Activated naive CD4-positive, alpha-beta T cell treated with anti-CD3 and anti-CD28 coated beads, Interleukin-2, amount 10 ng/mL, durations not matched to agents 7 days and 5 days (primary cell): Measurements from ENCODE around the gene SLC25A23.
"Not testable (repeated sequence)": the region's sequence is repeated elsewhere in the genome, so short reads cannot be mapped to it uniquely, and the experiment has no call there.

Experiments used
- CTCF ChIA-PET: fragments of 350-600 bp; sonication (Branson Sonifier 250); formaldehyde crosslinking; loops from one replicate; lab custom pipeline; 2021; ENCODE audit warnings: antibody characterized with exemption; lab: Charles Lee
- DNase-seq: peaks from one replicate; pipeline ENCODE4 v3.0.0-alpha.2; 2020
- H3K27ac Mint-ChIP-seq: one replicate; pipeline ENCODE4 v1.8.0; 2021; ENCODE audit warnings: mild to moderate bottlenecking, moderate library complexity, mixed read lengths
- H3K27me3 Mint-ChIP-seq: one replicate; pipeline ENCODE4 v1.8.0; 2021; ENCODE audit warnings: mild to moderate bottlenecking, mixed read lengths
- H3K36me3 Mint-ChIP-seq: one replicate; pipeline ENCODE4 v1.8.0; 2021; ENCODE audit warnings: mixed read lengths
- H3K4me1 Mint-ChIP-seq: one replicate; pipeline ENCODE4 v1.8.0; 2021; ENCODE audit warnings: mixed read lengths
- H3K4me3 Mint-ChIP-seq: one replicate; pipeline ENCODE4 v1.8.0; 2021; ENCODE audit warnings: mild to moderate bottlenecking, moderate library complexity, mixed read lengths
- H3K9me3 Mint-ChIP-seq: one replicate; pipeline ENCODE4 v1.8.0; 2021; ENCODE audit warnings: mixed read lengths

SLC25A23 gene

DNA sequence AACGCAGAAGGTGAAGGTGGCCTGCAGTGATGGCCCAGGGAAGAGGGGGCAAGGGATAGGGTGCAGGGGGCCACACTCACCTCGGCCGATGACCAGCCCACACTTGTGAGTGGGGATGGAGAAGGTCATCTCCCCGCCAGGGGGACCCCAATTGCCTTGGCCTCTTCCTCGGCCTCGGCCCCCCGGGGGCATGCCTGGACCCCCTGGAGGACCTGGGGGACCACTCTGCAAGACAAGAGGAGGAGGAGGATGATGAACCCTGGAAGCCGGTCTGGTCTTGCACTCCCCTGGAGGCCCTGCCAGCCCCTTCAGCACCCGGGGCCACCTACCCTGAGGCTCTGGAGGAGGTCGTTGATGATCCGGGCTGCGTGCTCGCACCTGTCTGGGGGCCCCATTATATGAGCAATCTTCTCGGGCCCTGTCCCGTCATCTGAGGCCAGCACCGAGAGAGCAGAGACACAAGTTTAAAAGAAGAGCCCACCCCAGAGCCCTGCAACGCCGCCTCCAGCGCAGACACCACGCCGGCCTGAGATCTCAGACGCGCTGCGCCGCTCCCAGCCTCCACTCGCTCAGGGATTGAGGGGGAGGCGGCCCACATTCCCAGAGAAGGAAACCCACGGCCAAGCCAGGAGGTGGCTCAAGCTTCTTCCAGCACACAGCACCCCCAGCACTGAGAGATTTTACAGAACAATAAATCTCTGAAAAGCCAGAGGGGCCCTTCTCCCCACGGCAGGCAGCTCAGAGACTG, 42.8 kb downstream of the SLC25A23 start:
- no peak overlapping the region for H3K27ac Mint-ChIP-seq
- H3K4me3 Mint-ChIP-seq, result no peak overlapping the region
- CTCF ChIA-PET, result no interaction called here
- H3K36me3 Mint-ChIP-seq, result peaks cover 37% of the 10 kb centered on the region
- DNase-seq, result no peak
- H3K27me3 Mint-ChIP-seq, result no peaks in the 10 kb centered on the region
- H3K4me1 Mint-ChIP-seq, result peaks cover 1% of the 10 kb centered on the region
- H3K9me3 Mint-ChIP-seq, result no peaks in the 10 kb centered on the region

DNA sequence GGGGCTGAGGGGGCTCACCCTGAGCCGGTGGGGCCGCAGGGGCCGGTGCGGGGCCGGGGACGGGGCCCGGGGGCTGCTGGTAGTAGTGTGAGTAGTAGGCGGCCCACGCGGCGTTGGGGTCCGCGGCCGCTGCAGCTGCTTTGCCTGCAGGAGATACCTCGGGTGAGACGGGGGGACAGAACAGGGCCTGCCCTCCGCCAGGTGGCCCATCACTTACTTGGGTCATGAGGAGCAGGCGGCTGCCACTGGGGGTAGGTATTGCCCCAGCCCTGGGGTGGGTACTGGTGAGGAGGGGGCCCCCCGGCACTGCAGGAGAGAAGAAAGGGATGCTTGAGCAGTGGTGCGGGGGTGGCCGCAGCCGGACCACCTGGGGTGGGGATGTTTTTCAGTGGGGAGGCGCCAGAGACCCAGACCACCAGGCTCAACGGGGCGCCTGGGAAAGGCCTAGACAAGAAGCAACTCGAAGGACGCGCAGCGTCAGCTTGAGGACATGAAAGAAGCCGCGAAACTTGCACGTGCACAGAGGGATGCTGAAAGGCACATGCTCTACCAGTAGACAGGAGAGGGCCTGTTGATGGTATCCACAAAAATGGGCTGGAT, 43.9 kb downstream of the SLC25A23 start:
- Mint-ChIP-seq H3K36me3 (peaks cover 33% of the 10 kb centered on the region), H3K4me1 (no peaks in the 10 kb centered on the region), H3K9me3 (no peaks in the 10 kb centered on the region), H3K27ac (no peak overlapping the region), H3K27me3 (no peaks in the 10 kb centered on the region), H3K4me3 (no peak overlapping the region)
- DNase-seq, result no peak
- CTCF ChIA-PET, result no interaction called here

DNA sequence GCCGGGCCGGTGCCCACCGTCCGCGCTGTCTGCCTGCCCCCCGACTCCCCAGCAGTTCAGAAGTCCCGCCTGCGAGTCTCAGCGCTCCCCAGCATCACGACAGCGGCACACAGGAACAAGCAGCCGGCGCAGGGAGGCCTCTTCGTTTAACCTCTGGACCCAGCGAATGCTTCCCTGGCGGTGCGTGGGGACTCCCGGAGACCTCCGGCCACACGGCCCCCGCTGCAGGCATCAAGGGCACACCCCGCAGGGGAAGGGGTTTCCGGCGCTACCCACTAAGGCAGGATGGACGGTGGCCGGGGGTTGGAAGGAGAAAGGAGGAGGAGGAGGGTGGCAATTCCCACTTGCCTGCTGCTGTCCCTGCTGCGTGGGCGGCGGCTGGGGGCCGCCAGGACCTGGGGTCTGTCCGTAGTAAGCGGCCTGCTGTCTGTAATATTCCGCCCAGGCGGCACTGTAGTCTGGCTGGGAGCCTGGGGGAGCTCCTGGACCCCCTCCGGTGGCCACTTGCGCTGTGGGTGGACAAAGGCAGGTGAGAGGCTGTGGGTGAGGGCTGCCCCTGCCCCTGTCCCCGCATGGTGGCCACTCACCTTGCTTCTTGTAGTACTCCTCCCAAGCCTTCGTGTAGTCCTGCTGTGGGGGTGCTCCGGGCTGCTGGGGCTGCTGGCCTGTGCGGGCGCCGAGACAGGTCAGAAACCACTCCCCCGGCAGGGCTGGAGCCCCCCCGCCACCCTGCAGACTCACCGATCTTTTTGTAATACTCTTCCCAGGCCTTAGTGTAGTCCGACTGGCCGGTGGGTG, 44.6 kb downstream of the SLC25A23 start:
- CTCF ChIA-PET, result no interaction called here
- Mint-ChIP-seq H3K4me1 (no peaks in the 10 kb centered on the region), H3K27me3 (no peaks in the 10 kb centered on the region), H3K27ac (no peak overlapping the region), H3K4me3 (no peak overlapping the region), H3K9me3 (no peaks in the 10 kb centered on the region), H3K36me3 (peaks cover 26% of the 10 kb centered on the region)
- no peak for DNase-seq

DNA sequence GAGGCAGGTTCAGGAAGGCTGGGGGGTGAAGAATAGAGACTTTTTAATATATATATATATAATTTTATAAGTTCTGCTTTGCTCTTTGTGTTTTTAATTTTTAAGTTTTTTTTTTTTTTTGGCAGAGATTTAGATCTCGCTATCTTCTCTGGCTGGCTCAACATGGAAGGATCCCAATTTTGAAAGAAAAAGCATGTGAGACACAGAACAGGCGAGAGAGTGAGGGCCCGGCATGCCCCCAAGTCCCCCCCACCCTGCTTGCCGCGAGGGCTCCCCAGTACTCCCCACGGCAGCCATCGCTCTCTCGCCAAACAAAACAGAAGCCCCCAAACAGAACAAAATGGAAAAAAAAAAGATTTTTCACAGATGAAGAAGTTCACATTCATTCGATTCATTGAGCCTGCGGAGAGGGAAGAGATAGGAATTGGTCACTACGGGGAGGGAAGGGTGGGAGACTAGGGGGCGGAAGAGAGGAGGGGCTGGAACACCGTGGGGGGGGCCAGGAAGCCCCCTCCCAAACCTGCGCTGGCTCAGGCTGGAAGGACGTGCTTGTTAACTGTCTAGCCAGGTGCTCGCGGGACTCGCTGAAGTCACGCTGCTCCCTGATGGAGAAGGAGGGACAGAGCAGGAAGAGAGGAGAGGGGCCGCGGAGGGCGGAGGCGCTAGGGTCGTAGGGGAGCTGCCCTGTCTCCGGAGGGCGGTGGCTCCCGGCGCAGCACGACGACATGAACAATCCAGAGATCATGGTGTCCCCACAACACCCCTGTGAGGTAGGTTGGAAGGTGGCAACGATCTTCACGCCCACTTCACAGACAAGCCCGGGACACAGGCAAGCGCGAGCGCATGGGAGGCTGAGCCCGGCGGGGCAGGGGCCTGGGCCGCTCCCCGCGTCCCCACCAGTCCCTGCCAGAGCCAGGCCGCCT, 45.6 kb downstream of the SLC25A23 start:
- CTCF ChIA-PET, result no interaction called here
- Mint-ChIP-seq H3K4me1 (no peaks in the 10 kb centered on the region), H3K36me3 (peaks cover 21% of the 10 kb centered on the region)

DNA sequence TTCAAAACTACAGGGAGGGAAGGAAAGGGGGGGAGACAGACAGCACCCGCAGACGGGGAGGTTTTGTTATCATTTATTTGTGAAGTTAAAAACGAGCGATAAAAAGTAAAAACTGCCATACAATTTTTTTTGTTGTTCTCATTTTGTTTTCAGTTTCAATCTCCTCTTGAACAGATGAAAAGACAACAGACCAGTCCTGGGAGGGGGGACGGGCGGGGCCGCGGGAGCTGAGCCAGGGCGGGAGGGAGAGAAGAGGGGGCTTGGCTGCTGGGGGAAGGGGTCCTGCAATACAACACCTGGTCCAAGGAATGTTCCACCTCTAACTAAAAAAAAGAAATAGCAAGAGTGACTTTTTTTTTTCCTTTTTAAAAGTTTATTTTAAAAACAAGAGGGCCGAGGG, 46.3 kb downstream of the SLC25A23 start:
- no peak for DNase-seq
- CTCF ChIA-PET, result no interaction called here

More for the DNA sequence above, 45.6 kb downstream of the SLC25A23 start:
- H3K27ac Mint-ChIP-seq, result no peak overlapping the region
- DNase-seq, result no peak
- no peaks in the 10 kb centered on the region for H3K9me3 Mint-ChIP-seq
- H3K4me3 Mint-ChIP-seq, result no peak overlapping the region
- H3K27me3 Mint-ChIP-seq, result no peaks in the 10 kb centered on the region

DNA sequence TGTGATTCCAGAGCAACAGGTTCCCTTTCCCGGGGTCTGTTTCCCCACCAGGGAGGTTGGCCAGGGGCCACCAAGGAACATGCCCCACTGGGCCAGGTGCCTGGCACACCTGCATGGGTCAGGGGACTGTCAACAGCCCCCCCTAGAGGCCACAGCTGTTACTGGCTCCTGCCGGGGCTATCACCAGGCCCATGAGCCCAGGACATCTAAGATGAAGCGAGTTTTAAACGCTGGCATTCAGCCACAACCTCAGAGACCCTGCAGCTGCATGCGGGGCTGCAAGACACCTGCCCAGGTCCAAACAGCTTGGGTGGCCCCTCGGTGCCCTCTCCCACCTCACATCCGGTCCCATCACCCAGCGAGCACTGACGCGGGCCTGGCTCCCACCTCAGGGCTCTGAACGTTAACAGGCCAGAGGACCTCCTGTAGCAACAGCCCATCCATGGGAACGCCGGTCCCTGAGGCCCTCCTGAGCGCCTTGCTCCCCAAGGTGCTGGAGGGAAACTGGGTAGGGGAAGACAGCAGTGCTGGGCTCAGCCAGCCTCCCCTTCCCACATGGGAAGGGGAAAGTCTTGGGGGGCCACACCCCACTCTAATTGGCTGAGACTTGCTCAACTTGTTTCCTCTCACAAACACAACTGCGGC, 47.0 kb downstream of the SLC25A23 start:
- peaks cover 16% of the 10 kb centered on the region for H3K36me3 Mint-ChIP-seq
- CTCF ChIA-PET, result no interaction called here
- no peak overlapping the region for H3K4me3 Mint-ChIP-seq
- H3K27ac Mint-ChIP-seq, result no peak overlapping the region
- H3K4me1 Mint-ChIP-seq, result no peaks in the 10 kb centered on the region
- no peaks in the 10 kb centered on the region for H3K27me3 Mint-ChIP-seq
- H3K9me3 Mint-ChIP-seq, result no peaks in the 10 kb centered on the region
- peak; percentile 62 for DNase-seq

More for the DNA sequence above, 46.3 kb downstream of the SLC25A23 start:
- no peaks in the 10 kb centered on the region for H3K27me3 Mint-ChIP-seq
- peaks cover 18% of the 10 kb centered on the region for H3K36me3 Mint-ChIP-seq
- no peak overlapping the region for H3K4me3 Mint-ChIP-seq
- H3K9me3 Mint-ChIP-seq, result no peaks in the 10 kb centered on the region
- no peaks in the 10 kb centered on the region for H3K4me1 Mint-ChIP-seq
- no peak overlapping the region for H3K27ac Mint-ChIP-seq

DNA sequence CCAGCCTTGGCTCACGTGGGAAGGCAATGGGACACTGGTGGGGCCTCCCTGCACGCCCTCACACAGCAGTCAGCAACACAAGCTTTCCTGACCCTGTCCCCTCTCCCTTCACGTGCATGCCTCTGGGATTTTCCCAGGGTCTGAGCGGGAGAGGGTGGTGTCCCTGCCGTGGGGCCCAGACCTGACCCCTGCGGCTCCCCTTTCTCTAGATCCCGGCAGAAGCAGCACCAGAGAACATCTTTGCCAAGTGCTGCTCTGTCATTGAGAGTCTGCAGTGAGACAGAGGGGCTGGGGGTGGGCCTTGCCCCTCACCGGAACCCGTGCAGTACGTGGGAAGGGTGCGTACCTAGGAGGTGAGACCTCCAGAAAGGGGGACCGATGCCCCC, 47.5 kb downstream of the SLC25A23 start:
- Mint-ChIP-seq H3K36me3 (peaks cover 16% of the 10 kb centered on the region), H3K27ac (no peak overlapping the region), H3K27me3 (no peaks in the 10 kb centered on the region), H3K4me3 (no peak overlapping the region), H3K4me1 (no peaks in the 10 kb centered on the region), H3K9me3 (no peaks in the 10 kb centered on the region)
- DNase-seq, result no peak
- CTCF ChIA-PET, result no interaction called here

DNA sequence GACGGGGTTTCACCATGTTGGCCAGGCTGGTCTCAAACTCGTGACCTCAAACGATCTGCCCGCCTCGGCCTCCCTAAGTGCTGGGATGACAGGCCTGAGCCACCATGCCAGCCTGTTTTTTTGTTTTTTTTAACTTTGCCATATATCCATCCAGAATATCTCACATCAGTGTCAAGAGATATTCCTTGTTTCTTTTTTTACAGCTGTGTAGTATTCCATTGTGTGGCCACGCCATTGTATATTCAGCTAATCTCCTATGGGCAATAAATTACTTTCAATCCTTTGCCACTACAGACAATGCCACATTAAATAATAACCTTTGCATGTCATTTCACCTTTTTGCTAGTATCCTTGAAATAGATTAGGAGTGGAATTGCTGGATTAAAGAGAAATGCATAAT, 50.2 kb downstream of the SLC25A23 start:
- H3K27ac Mint-ChIP-seq, result no peak overlapping the region
- no peak for DNase-seq
- CTCF ChIA-PET, result no interaction called here
- no peaks in the 10 kb centered on the region for H3K4me1 Mint-ChIP-seq
- H3K4me3 Mint-ChIP-seq, result no peak overlapping the region
- no peaks in the 10 kb centered on the region for H3K27me3 Mint-ChIP-seq
- peaks cover 7% of the 10 kb centered on the region for H3K36me3 Mint-ChIP-seq
- H3K9me3 Mint-ChIP-seq, result no peaks in the 10 kb centered on the region

DNA sequence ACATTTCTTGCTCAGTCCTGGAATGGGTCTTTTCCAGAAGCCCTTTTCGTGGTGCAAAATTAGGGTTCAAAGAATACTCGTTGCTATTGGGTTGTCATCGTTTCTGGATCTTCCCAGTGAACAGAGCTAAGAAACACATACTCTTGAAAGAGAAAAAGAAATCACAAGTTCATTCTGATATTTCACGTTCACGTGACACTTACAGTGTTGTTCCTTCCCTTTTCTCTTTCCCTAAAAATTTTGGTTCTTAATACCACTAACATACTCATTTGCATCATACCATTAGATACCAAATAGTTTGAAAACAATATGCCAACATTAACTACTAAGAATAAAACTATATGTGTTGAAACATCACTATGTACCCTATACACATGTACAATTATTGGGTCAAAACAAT, 53.2 kb downstream of the SLC25A23 start:
- no peak for DNase-seq
- H3K4me1 Mint-ChIP-seq, result no peaks in the 10 kb centered on the region
- no peaks in the 10 kb centered on the region for H3K9me3 Mint-ChIP-seq
- H3K36me3 Mint-ChIP-seq, result no peaks in the 10 kb centered on the region
- H3K27ac Mint-ChIP-seq, result no peak overlapping the region
- H3K4me3 Mint-ChIP-seq, result no peak overlapping the region
- CTCF ChIA-PET, result interaction anchor here (0.9 kb wide), 1 partner anchor 19 kb away, joined by 3 read pairs; no protein-coding TSS in a partner anchor
- H3K27me3 Mint-ChIP-seq, result no peaks in the 10 kb centered on the region

DNA sequence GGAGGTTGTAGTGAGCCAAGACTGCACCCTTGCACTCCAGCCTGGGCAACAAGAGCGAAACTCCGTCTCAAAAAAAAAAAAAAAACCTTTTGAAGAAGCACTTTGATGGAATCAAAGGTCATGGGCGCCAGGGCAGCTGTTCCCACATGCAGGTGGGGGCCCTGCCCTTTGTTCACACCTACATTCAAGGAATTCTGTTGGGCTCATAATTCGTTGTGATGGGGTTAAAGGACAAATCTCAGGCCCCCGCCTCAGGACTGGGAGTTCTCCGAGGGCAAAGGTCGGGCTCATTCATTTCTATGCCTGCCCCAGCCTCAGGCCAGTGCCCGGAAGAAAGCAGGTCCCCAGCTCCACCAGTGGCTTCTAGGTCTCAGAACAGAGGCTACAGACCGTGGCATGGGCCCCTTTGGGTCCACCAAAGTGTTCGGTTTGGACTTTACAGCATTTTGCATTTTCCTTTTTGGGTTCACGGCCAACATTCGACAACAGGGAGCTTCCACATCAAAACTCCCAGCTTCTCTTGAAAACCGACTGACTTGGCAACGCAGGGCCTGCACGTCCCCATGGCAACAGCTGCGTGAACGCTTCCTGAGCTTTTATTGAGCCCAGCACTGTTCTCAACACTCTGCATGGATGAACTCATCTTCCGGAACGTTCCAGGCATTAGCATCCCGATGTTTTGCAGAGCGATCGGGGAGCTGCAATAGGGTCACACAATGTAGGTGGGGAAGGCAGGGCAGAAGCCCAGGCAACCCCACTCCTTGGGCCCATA, 56.6 kb downstream of the SLC25A23 start:
- Mint-ChIP-seq H3K36me3 (no peaks in the 10 kb centered on the region), H3K4me3 (no peak overlapping the region), H3K9me3 (no peaks in the 10 kb centered on the region), H3K27ac (no peak overlapping the region), H3K4me1 (no peaks in the 10 kb centered on the region), H3K27me3 (peaks cover 5% of the 10 kb centered on the region)
- CTCF ChIA-PET, result no interaction called here
- no peak for DNase-seq

DNA sequence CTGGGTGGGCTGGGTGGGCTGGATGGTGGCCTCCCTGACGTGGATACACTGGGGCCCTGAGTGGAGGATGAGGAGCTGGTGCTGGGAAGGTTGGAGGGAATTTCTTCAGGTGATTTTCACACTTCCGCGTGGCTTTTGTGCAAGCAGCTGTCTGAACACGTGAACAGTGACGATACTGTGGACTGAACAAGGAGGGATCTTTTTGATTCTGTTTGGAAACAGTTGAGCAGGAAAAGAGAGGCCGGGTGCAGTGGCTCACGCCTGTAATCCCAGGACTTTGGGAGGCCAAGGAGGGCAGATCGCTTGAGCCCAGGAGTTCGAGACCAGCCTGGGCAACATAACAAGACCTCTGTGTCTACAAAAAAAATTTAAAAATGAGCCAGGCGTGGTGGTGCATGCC, 57.5 kb downstream of the SLC25A23 start:
- no peaks in the 10 kb centered on the region for H3K36me3 Mint-ChIP-seq
- H3K4me3 Mint-ChIP-seq, result no peak overlapping the region
- DNase-seq, result no peak
- H3K27ac Mint-ChIP-seq, result no peak overlapping the region
- H3K4me1 Mint-ChIP-seq, result no peaks in the 10 kb centered on the region
- H3K27me3 Mint-ChIP-seq, result peaks cover 5% of the 10 kb centered on the region
- H3K9me3 Mint-ChIP-seq, result no peaks in the 10 kb centered on the region
- CTCF ChIA-PET, result no interaction called here

DNA sequence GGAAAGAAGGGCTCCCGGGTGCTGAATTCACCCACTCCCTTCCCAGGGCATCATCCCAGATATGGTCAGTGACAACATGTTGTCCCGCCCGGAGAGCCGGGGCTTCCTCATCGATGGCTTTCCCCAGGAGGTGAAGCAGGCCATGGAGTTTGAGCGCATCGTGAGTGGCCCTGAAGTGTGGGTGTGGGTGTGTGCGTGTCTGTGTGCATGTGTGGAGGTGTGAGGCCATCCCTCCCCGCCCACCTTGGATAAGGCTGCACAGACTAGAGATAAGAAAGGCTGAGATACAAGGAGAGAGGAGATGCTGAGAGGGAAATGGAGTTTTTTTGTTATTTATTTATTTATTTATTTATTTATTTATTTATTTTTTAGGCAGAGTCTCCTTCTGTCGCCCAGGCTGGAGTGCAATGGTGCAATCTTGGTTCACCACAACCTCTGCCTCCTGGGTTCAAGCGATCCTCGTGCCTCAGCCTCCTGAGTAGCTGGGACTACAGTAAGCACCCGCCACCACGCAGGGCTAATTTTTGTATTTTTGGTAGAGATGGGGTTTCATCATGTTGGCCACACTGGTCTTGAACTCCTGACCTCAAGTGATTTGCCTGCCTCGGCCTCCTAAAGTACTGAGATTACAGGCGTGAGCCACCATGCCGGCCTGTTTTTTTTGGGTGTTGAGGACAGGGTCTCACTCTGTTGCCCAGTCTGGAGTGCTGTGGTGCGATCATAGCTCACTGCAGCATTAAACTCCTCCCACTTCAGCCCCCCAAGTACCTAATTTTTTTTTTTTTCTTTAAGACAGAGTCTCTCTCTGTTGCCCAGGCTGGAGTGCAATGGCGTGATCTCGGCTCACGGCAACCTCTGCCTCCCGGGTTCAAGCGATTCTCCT, 59.3 kb downstream of the SLC25A23 start:
- H3K27me3 Mint-ChIP-seq, H3K4me1 Mint-ChIP-seq, H3K36me3 Mint-ChIP-seq, CTCF ChIA-PET, H3K9me3 Mint-ChIP-seq, H3K27ac Mint-ChIP-seq, H3K4me3 Mint-ChIP-seq, DNase-seq: not testable (repeated sequence)
